ENCODE data around the gene TPM2.

Gene TPM2

GRCh38 chr9:35689542-35690293, at the start of gene TPM2:
TSS of gene TPM2 (minus strand) at chr9:35689925. CDS start at chr9:35689817, 108 bp downstream.
- DNase-seq (ENCODE audit: low spot score) = peak; percentile 83

GRCh38 chr9:35738924-35739323, 49.2 kb upstream of the TPM2 start:
- no peak for DNase-seq (ENCODE audit: low spot score)

GRCh38 chr9:35738186-35738585, 48.5 kb upstream of the TPM2 start:
- no peak for DNase-seq (ENCODE audit: low spot score)

- no peak for DNase-seq (ENCODE audit: low spot score)
Measured at GRCh38 chr9:35737143-35737542, 47.4 kb upstream of the TPM2 start.

- DNase-seq (ENCODE audit: low spot score) = peak; percentile 80
Measured at GRCh38 chr9:35736201-35736633, 46.5 kb upstream of the TPM2 start.

DNA sequence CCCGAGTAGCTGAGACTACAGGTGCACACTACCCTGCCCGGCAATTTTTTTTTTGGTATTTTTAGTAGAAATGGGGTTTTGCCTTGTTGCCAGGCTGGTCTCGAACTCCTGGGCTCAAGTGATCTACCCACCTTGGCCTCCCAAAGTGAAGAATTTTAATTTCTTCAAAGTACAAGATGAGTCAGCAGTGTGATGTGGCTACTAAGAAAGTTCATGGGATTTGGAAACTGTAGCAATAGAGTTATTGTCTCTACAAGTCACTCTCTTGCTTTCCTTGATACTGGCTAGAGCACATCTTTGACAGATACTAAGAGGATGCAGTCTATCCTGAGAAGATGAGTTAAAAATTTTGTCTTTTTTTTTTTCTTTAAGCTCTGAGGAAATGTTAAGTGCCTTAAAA, 44.4 kb upstream of the TPM2 start:
- DNase-seq (ENCODE audit: low spot score) = no peak

- DNase-seq (ENCODE audit: low spot score) = peak; percentile 61
Measured at GRCh38 chr9:35732800-35733541, 43.2 kb upstream of the TPM2 start.

- DNase-seq (ENCODE audit: low spot score) = peak; percentile 97
Measured at GRCh38 chr9:35732185-35732799, 42.6 kb upstream of the TPM2 start, which contains the start of the genes CREB3 and TLN1. TSS of gene CREB3 (plus strand) at chr9:35732666. CDS start at chr9:35732773, 107 bp downstream. TSS of gene TLN1 (minus strand) at chr9:35732195. CDS start at chr9:35725694, 6,501 bp downstream.

DNA sequence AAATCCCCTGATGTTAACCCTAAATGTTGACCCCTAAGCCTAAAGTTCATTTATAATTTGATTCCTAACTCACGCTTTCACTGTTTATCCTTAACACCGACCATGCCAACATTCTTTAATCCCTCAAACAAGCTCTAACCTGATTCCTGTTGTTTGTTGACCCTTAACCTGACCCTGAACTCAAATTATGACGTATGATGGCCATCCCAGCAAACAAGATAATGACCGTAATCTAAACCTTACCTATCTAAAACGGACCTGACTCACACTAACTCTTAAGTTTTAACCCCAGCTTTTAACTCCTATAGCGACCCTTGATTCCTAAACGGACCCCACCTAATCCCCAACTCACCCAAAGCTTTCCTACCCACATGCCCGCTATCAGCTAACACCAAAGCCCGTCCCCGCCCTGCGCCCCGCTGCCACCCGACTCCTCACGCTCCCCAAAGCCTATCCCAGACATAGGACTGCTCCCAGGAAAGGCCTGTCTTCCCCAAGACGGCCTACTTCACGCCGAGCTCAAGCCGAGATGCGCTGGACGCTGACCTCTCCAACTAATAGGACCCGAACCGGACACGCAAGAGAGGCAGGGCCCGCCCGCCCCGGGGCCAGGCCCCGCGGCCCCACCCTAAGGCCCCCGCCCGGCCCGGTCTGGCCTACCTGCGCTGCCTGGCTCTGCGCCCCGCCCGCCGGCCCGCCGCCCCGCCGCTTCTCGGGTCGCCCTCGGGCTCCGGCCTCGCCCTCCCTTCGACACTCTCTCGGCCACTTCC, 41.9 kb upstream of the TPM2 start:
- DNase-seq (ENCODE audit: low spot score) = no peak

DNA sequence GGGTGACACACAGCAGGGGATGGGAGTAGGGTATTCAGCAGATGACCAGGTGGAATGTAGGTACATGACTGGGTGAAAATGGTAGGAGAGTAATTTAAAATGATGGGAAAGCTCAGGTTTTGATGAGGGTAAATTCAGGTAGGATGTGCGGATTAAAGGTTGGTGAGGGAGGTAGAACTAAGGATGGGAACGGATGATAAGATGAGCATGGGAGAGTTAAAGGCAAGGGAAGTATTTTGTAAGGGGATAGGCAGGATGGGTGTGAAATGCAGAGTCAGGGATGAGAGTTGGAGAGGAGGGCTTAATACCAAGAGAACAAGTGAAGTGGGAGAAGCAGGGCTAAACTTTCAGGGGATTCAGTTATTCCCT, 40.7 kb upstream of the TPM2 start:
- DNase-seq (ENCODE audit: low spot score) = no peak

DNA sequence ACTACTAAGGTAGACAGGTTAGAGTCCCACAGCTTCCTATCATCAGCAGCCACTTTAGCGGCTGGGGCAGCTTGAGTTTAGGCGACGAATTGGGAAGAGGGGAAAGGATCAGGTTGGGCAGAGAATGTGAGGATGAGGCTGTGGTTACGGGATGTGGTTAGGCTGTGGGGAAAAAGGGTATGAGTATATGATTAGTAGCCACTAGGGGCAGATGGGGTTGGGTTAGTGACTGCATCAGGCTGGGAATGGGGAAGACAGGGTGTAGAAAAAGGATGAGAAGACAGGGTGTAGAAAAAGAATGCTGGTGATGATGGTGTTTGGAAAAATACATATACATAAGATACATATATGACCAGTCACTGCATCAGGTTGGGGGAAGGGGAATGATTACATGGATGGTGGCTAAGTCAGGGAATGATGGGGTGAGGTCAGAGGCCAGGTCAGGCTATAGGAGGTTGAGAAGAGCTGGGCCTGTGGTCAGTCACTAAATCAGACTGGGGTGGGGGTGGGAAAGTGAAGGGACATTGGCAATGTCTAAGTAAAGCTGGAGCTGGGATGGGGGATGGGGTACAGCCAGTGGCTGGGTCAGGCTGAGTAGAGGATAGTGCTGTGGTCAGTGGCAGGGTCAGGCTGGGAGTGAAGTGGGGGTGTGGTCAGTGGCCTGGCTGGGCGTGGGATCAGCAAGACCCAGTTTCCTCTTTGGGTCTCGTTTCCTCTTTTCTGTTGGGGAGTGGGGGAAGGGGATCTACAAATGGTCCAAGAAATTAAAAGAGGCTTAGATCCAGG, 40.2 kb upstream of the TPM2 start:
- DNase-seq (ENCODE audit: low spot score) = peak; percentile 54

DNA sequence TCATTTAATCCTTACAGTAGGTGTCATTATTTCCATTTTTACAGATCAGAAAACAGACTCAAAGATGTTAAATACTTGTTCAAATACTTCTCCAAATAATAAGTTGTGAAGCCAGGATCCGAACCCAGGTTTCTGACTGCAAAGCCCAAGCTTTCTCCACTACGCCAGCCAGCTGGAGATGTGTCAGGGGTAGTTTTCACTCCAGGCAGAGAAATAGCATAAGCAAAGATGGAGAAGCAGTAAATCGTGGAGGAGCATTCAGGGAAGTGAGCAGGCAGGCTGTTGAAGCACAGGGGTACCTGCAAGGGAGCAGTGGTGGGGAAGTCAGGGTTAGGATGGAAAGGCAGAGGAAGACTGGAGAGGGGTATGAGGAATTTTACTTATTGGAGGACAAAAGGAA, 39.4 kb upstream of the TPM2 start:
- no peak for DNase-seq (ENCODE audit: low spot score)

DNA sequence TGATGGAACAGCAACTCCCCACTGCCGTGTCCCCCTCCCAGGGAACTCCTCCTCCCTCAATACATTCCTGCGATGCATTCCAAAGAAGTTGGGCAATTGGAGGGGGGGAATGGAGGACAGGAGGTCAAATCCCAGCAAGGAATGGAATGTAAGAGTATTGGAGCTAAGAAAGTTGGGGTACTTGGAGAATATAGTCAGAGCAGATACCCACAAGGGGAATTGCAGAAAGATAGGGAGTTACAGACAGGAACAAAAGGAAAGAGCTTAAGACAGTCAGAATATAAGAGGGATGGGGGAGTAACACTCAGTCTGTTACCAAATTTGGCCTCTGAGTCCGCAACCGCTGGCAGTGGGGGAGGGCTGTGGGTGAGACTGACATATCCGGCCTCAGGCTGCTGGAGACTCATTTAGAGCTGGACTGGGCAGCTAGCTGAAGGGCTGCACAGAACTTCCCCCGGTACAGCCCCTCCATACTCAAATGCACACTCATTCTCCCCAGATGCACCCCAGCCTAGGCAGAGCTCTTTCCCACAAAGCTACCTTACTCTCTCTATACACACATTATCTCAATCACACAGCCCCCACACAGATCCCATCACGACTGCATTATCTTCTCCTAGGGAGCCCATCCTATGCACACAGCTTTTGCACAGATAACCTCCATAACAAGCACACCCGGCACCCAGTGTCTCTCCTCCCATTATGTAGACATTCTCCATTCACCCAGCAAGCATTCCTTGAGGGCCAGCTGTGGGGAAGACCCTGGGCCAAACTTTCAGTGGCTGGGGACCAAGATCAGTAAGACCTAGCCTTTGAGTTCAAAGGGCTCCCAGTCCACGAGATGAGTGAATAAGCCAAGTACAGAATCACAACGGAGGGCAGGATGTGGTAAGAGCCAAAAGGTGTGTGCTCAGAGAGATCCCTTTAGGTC, 38.6 kb upstream of the TPM2 start:
- DNase-seq (ENCODE audit: low spot score) = peak; percentile 78

GRCh38 chr9:35727676-35728040, 37.9 kb upstream of the TPM2 start:
- no peak for DNase-seq (ENCODE audit: low spot score)

- DNase-seq (ENCODE audit: low spot score) = no peak
Measured at GRCh38 chr9:35726931-35727330, 37.2 kb upstream of the TPM2 start.

DNA sequence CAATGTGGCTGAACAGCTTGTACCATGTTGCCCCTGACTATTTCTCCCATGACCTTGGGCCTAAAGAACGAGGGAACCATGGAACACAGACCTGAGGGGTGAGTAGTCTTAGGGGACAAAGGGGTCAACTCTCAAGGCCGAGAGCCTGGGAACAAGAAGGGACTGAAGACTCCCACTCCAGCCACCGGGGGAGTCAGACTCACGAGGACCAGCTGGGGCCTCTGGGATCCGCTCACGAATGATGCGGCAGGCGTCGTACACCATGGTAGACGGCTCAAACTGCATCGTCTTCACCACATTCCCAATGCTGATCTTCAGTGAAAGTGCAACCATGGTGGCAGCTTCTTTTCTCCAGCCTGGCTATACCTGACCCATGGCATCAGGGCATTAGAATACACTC, 35.6 kb upstream of the TPM2 start:
- DNase-seq (ENCODE audit: low spot score) = no peak

- DNase-seq (ENCODE audit: low spot score) = no peak
Measured at GRCh38 chr9:35723908-35724307, 34.2 kb upstream of the TPM2 start.

GRCh38 chr9:35723426-35723825, 33.7 kb upstream of the TPM2 start:
- DNase-seq (ENCODE audit: low spot score) = no peak

GRCh38 chr9:35719546-35719945, 29.8 kb upstream of the TPM2 start:
- DNase-seq (ENCODE audit: low spot score) = no peak
